ENCODE measurements around the gene INSYN2B.

The INSYN2B gene

DNA sequence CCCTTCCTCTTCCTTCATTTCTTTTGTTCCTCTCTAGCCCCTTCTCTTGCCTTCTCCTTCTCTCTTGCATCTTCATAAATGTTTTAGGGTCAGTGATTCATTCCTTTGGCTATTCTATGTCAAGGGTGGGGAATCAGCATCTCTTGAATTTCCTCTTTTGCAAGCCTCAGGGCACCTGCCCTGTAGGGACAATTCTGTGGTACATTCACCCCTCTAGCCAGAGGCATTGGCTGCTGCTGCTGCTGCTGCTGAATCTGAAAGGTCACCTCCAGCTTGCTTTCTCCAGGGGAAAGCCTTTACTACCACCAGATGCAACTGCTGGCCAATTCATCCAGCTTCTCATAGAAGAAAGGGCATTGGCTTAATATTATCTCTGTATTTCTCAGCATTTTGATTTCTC, 87.3 kb downstream of the INSYN2B start:
- DNase-seq (ENCODE audit: low read depth in 2 of 2): no peak

DNA sequence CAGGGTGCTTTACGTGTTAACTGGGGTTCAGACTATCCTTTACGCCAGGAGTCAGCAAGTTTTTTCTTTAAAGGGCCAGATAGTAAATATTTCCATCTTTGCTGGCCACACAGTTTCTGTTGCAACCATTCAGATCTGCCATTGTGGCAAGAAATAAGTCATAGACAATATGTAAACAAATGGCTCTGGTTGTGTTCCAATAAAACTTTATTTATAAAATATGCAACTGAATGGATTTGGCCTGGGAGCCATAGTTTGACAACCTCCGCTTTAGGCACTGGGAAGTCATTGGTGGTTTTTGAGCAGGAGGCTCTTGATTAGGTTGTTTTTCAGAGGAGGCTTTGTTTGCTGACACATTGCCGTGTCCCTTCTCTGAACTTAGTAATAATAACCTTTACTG, 90.7 kb downstream of the INSYN2B start:
- no peak for DNase-seq (ENCODE audit: low read depth in 2 of 2)

DNA sequence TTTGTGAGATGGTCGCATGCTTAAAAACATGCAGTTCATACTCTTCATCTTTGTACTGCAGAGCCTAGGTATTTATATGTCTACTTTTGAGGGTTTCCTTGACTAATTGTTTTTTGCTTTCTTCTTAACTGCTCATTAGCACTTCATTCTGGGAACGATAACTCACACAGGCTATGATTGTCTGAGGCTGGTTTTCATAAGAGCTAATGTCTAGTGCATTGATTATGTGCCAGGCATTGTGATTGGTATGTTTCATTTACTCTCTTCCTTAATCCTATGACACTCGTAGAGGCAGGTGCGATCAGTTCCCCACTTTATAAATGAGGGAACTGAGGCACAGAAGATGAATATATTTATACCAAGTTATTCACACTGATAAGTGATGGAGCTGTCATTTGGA, 93.6 kb downstream of the INSYN2B start:
- no peak for DNase-seq (ENCODE audit: low read depth in 2 of 2)

DNA sequence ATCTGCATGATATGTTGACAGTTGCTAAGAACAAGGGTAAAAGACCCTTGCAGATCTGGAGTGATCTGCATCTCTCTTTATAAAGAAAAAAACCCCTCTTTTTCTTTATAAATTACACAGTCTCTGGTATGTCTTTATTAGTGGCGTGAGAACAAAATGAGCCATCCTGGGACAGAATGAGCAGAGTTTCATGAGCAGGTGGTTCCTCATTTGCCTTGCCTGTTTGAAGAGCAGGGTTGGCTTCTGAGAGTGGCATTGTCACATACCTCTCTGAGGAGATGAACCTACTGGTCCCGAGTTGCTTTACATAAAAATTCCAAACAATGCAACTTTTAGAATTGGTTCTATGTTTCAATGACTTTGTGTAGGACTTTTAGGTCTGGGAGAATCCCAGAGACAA, 94.3 kb downstream of the INSYN2B start:
- no peak for DNase-seq (ENCODE audit: low read depth in 2 of 2)

DNA sequence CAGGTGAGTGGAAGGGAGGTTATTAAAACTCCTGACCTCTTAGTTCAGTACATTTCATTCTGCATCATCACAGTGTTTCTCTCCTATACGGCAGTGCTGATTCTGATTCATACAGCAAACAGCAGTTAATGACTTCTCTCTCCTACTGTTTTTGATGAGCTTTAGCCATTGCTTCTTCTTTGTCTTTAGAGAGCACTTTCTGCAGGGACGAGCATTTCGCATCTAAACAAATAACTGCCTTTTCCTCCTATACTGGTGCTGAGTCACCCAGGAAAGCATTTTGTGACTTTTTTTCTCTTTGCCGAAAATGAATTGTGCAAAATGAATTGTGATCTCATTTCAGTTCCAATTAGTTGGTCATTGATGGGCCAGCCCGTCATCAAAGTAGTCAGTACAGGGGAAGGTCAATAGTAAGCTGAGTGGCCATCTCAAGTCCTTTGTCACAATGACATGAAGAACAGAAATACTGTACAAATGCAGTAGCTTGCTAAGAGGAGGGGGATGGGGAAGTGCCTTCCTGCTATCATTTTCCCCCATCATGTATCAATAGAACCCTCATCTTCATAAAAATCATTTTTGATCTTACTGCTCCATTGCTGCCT, 98.5 kb downstream of the INSYN2B start:
- no peak for DNase-seq (ENCODE audit: low read depth in 2 of 2)

DNA sequence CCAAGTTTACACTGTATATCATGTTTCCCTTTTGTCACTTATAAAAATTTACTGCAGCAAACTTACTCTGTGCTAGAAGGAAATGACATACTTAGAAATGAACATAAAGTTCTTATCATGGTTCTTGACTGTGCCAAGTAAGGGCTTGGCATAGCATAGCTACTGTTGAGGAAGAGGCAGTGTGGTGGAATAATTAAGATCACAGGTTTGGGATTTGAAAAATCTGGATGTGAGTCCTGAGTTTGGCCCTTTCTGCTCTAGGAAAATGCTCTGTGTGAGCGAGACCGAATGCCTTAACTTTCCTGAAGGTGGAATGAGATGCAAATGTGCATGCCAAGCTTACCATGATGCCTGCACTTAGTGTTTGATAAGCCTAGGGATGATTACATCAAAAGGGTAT, 99.5 kb downstream of the INSYN2B start:
- no peak for DNase-seq (ENCODE audit: low read depth in 2 of 2)

DNA sequence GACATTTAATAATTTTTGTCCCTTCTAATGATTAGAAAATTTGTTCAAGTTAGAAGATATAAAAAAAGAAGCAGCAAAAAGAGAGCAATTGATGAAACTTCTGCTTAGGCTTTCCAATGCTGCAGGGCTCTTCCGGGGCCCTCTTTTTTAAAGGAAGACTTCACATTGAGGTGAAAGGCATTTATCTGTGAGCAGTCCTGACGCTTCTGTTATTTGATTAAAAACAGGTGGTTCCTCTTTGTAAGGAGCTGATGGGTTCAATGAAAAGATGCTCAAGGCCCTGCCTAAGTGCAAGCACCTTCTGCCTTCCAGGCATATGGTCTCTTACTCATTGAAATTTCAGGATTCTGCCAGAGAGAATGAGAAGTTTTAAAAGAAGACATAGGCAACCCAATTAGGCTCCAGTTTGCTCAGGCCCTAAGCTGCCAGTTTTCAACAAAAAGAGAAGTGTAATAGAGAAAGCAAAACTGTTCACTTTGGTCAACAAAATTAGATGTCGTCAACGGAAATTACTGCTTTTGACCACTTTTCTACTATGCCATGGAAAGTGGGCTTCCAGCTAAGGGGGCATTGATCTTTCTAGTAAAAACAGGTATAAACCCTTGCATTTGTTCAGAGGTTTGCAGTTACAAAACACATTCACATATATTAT, 100.2 kb downstream of the INSYN2B start:
- no peak for DNase-seq (ENCODE audit: low read depth in 2 of 2)

DNA sequence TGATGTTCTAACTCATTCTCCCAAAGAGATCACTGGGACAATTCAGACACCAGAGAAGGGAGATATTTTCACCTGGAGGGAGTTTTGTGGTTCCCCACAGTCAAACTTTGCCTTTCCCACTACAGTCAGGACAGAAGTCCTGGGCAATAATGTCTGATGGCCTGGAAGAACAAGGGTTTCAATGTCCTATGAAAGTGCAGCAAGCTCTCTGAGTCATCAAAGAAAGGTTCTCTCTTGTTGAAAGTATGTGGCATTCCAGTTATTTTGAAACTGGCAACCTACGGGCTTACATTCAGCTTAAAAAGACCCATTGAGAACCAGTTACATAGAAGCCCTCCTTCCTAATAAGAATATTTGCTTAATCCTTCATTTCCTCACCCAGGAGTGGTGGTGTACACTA, 103.9 kb downstream of the INSYN2B start:
- DNase-seq (ENCODE audit: low read depth in 2 of 2): no peak

DNA sequence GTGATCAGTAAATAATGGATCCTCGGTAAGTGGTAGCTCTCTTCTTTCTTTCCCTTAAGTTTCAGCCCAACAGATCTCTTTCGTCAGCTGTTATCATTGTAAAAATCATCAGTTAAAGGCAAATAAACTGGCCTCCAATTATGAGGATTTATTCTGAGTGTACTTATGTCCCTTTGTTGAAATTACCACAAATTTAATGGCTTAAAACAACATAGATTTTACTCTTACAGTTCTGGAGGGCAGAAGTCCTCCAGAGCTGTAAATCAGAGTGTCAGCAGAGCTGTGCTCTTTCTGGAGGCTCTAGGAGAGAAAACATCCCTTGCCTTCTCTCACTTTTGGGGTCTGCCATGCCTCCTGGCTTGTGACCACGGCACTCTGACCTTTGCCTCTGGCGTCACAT, 104.6 kb downstream of the INSYN2B start:
- no peak for DNase-seq (ENCODE audit: low read depth in 2 of 2)

DNA sequence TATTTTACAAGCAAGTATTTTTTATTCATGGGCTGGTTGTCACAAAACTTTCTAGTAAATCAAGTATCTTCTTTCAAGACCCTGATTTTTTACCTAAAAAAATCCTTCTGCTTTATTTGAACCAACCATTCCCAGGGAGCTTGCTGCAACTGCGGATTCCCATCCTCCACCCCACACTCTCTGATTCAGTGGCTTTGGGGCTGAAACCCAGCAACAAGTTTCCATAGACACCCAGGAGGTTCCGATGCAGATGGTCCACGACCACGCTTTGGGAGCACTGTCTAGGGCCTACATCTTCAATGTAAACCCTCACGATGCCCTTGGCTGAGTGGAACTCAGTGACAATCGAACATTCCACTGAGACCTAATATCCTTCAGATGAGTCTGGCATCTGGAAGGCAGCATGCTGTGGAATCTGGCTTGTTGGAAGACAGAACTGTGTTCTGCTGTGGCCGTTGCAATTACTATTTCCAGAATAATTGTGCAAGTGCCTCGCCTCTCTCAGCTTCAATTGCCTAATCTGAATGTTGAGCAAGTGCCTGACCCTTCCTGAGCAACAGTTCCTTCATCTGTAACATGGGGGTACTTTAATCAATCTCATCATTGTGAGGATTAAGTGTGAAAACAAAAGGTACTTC, 105.1 kb downstream of the INSYN2B start:
- no peak for DNase-seq (ENCODE audit: low read depth in 2 of 2)

DNA sequence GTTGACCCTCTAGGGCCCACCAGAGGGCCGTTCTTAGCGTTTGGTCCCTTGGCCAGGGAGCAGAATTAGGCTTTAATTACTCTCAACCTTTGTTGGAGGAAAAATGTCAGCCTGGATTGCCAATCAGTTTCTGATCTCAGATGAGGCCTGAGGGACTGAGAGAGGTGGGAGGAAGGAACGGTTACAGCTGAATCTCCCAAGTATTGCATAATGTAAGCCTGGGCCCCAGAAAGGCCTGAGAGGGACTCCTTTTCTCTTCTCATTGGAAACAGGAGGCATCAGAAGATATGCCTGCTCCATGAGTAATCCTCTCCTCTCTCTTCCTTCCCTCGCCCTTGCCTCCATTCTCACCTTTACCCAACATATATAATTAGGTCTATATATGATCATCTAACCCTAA, 105.7 kb downstream of the INSYN2B start:
- no peak for DNase-seq (ENCODE audit: low read depth in 2 of 2)

DNA sequence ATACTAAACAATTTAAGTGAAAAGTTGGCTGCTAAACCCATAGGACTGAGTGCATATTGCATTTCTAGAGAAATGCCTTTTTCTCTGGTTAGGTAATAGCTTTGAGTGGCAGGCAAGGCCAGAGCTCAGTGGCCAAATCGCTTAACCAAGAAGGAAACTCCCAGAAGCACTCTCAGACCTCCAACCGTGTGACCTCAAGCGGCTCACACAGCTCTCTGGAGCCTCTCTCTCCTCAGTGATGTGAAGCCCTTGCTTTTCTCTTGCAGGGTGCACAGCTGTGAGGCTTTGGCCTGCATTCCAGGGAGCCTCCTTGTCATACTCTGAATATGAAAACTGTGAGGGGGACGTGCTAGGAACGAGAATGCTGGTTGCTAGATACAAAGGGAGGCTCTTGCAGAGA, 106.7 kb downstream of the INSYN2B start:
- no peak for DNase-seq (ENCODE audit: low read depth in 2 of 2)

DNA sequence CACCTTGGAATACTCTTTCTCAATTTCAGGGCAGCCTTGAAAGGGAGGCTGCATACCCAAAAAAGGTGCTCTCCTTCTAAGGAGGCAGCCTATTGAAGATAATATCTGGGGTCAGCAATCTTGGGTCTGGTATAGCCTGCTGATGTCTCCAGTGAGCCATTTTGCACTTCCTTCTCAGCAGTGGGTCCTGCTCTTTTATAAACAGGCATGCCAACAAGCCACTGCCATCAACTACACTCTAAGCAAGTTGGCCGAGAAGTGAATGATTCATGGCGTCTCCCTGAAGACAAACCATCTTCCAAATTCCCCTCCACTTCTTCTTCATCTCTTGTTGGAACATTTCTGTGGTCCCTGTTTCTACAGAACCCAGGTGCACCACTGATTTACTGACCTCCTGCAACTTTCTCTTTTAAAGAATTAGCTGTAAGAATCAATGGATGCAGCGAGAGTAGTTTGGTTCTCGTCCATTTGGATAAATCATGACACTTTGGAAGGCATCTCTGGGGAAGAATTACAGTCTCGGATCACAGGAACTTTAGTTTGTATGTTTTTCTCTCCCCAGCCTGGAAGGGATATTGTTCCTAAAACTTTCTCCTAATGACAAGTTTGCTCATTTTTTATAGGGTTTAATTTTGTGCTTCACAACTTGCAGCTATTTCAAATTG, 108.3 kb downstream of the INSYN2B start:
- no peak for DNase-seq (ENCODE audit: low read depth in 2 of 2)

DNA sequence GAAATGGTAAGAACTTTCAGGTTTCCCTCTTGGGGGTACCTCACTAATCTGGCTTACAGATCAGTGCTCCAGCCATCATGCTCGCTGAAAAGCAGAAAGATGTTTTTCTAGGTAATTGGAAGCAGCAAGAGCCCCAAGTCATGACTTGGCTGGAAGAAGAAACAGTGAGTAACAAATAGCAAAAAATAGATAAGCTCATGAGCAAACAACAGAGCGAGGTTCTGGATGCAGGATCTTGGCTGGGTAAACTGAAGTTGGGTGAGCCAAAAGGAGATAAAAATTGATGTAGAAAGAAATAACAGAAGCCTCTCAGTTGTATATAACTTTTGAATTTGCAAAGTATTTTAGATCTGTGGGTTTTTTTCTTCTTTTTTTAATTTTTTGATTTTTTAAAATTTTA, 110.1 kb downstream of the INSYN2B start:
- no peak for DNase-seq (ENCODE audit: low read depth in 2 of 2)

DNA sequence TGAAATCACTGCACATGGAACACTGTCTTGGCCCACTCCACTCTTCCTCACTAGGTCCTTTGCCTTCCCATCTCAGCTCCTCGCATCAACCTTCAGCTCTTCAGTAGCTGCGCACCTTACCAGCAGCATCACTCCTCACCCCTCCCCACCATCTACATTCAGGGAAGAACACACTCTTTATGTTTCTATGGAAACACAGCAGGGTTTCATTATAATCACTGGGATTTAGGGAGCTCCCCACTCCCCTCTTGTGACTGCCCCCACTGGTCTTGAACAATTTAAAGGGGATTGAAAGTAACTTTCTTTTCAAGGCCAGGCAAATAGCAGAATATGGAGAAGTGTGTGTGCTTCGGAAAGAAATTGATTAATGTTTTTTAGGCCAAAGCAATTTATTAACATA, 111.2 kb downstream of the INSYN2B start:
- DNase-seq (ENCODE audit: low read depth in 2 of 2): no peak

DNA sequence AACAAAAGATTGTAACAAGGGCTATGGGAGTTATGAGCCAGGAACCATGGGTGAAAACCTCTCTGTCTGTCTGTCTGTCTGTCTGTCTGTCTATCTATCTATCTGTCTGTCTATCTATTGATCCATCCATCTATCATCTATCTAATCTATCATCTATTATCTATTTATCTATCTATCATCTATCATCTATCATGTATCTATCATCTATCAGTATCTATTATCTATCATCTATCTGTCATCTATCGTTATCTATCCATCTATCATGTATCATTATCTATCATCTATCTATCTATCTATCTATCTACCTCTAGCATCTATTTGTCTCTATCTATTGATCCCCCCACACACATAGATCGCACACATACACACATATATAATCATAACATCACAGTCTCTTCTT, 112.9 kb downstream of the INSYN2B start:
- DNase-seq (ENCODE audit: low read depth in 2 of 2): no peak

DNA sequence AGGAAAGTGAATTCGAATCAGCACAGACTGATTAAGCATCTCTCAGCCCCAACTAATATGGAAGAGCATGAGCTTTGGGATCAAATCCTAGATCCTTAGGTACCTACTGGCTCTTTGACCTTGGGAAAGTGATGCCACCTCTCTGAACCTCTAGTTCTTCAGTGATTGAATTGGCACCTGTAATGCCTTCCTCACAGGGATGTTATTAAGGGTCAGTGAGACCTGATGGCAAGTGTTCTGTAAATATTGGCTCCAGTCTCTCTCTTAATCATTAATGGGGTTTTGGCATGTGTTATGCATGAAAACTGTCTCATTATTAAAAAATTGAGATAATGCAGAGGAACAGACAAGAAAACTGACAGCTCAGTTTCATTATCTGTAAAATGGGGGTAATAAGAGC, 115.8 kb downstream of the INSYN2B start:
- DNase-seq (ENCODE audit: low read depth in 2 of 2): no peak

DNA sequence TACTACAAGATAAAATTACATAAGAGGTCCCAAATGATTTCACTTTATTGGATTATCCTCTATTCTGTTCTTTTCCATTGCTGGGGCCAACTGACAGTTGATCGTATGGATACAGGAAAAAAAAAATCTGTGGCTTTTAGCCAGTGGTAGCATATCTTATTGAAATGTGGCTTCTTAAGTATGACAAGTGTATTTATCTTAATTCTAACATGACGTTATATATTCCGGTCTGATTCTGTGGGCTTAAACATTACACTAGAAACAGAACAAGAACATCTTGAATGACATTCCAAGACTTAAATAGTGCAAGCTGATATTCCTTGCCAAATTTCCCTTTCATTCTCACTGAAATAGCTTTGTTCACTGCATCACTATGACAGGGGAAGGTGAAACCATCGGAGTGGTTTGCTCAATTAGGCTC, 117.9 kb downstream of the INSYN2B start:
- no peak for DNase-seq (ENCODE audit: low read depth in 2 of 2)

DNA sequence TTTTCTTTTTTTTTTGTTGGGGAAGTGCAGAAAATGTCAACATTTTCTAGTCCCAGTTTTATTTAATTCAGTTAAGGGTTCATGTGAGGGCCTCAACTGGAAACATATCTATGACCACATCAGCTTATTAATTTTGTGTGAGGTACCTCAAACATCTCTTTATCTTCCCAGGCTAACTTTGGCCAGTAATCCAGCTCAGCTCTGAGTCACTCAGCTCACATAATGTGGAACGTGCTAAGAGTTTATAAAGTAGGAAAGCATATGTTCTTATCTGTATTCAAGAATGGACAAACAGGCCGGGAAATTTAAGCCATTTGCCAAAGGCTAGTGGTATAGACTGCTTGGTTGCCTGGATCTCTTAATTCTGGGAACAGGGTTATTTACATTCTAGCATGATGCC, 118.4 kb downstream of the INSYN2B start:
- no peak for DNase-seq (ENCODE audit: low read depth in 2 of 2)

DNA sequence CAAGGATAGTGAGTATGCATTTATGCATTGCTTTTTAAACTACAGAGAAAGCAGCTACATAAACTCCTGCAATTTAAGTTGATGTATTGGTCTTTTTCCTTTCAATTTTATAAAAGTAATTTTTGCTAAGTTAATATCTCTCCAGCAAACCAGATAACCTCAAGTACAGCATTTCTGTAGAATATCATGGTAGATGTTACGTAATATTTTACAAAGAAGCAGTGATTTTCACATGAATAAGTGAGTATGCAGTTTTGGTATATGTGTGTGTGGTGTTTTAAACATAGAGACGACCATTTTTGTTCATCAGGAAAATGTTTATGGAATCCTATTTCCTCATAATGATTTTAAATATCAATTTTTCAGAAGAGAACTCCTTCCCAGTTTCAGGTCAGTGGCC, 118.9 kb downstream of the INSYN2B start:
- DNase-seq (ENCODE audit: low read depth in 2 of 2): no peak

DNA sequence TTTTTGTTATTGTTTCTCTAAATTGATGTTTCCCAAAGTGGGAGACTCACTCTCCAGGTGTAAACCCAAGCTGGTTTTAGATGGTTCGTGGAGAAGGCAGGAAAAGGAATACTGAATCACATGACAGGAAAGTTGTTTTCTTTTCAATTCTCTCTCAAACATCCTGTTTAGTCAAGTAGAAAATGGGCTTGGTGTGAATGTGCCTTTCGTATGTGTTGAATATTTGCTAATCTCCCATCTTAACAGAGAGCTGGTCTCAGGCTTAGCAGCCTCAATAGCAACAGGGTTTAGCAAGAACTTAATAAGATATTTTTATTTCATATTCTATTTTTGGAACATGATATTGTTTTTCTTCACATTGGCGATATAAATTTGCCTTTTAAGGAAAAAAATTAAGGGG, 119.7 kb downstream of the INSYN2B start:
- no peak for DNase-seq (ENCODE audit: low read depth in 2 of 2)

DNA sequence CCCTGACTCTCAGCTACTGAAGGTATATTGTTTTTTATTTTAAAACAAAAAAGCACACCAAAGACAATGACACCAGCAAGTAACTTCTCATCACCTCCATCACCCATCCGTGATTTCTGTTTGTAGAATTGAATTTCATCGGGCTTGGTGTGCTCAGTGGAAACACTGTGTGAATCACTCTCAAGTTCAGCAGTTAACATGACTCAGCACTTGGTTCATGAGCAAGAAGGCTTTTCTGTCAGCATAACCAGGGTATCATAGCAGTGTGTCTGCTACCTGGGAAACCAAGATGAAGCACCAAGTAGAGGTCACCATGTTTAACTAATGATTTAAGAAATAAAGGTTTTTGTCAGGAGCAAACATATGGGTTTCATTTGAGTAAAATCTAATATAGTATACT, 123.7 kb downstream of the INSYN2B start:
- no peak for DNase-seq (ENCODE audit: low read depth in 2 of 2)

DNA sequence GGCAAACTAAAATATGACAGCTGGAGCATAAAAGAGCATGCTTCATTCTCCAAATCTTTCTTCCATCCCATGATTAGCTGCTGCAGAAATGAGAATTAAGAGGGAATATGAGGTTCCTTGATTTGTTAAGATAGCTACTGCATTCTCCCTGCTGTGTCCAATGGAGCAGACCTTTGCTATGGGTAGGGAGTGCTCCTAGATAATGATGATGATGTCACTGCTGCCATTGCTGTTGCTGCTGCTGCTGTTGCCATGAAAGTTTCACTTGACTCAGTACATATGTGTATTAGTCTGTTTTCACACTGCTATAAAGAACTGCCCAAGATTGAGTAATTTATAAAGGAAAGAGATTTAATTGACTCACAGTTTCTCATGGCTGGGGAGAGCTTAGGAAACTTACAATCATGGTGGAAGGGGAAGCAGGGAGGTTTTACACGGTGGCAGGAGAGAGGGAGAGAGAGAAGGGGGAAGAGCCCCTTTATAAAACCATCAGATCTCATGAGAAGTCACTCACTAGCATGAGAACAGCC, 128.9 kb downstream of the INSYN2B start:
- DNase-seq (ENCODE audit: low read depth in 2 of 2): no peak

Measured in stimulated activated CD4-positive, alpha-beta T cell treated with anti-CD3 and anti-CD28 coated beads, Interleukin-1b, Interleukin-23, amount 100 ng/mL, for 4 hours (primary cell).